Stimulated activated CD8-positive, alpha-beta memory T cell treated with anti-CD3 and anti-CD28 coated beads, Interleukin-15, amount 100 ng/mL, for 48 hours (primary cell): ENCODE results near the gene SNAI3.
A peak's percentile ranks its signal among the peaks of the same experiment; 100 is the strongest.

Source experiments
- DNase-seq, 2 donors: peaks; one replicate each; pipeline ENCODE4 v3.0.0-alpha.2; 2020; ENCODE audit warnings: low read depth in 2 of 2

Gene SNAI3

DNA sequence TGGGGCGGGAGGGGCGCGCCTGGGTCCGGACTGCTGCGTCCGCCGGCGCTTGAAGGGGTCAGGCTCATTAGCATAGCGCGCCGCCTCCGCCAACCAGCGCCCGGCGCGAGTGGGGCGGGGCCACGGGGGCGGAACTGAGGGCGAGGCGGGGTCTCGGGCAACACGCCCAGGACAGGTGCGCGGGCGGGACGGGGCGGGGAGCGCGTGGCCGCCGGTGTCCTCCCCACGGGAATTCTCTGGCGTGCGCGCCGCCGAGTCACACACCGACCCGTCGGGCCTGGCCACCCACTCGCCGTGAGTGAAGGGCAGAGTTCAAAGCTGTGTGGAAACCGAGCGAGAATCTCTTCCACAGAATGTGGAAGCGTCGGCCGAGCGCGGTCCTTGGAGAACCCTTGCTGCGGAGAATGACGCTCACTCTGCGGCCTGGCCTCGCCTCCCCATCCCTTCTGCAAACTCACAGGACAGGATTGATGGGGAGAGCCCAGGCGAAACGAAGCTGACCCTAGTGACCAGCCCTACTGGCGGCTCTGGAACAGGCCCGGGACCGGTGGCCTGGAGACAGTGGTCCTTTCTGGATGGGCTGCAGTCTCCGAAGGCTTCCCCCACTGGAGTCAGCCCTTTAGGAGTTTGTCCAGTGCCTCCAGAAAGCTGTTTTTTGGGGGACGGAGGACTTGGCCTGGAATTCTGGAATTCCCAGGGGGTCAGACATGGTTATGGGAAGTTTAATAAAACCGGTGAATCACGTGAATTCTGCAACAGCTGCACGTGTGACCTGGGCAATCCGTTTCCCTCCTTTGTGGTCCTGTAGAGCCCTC, at the start of gene SNAI3:
SNAI3 (minus strand) TSS at position 69 of the 815 bp plus-strand sequence. CDS start 101 bp downstream, outside the sequence.
- peak; percentile 77 to 82 for DNase-seq

DNA sequence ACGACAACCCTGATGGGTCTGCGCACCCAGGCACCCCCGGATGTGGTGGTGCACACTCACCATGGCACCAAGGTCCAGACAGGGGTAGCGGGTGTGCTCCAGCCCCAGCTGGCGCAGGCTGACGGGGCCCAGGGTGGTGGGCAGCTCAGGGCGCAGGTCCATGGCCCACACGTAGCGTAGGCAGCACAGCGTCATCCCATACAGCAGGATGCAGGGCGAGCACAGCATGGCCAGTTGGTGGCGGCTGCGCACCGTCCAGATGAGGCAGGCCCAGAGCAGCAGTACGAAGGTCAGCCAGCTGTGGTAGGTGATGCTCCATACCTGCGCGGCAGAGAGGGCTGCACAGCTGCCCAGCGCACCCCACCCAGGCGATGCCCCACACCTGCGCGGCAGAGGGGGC, 49.8 kb upstream of the SNAI3 start:
- DNase-seq = no peak

DNA sequence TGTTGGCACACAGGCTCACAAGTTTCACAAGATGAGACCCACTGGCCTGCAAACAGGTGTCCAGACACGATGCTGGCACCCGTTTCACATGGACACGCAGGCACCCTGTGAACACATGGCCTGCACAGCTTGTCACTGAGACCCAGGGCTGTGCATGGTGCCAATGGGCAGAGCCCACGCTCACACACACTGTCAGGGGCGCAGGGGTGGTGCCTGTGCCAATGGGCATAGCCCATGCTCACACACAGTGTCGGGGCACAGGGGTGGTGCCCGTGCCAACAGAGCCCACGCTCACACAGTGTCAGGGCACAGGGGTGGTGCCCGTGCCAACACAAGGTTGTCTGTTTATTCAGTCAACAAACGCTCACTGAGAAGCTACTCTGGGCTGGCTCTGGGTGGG, 49.3 kb upstream of the SNAI3 start:
- no peak for DNase-seq

DNA sequence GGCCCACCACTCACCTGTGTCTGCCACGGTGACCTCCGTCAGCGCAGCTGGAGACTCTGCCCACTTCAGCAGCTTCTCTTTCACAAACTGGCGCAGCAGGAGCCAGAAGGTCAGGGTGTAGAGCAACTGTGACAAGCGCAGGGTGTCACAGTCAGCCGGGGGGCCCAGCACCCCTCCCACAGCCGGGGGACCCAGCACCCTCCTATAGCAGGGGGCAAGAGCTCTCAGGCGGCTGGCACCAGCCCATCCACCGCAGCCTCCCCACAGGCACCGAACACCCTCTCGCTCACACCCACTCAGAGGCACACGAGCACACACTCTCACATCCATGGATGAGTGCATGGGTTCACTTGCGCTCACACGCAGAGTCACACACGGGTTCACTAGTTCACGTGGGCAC, 48.8 kb upstream of the SNAI3 start:
- DNase-seq = no peak

DNA sequence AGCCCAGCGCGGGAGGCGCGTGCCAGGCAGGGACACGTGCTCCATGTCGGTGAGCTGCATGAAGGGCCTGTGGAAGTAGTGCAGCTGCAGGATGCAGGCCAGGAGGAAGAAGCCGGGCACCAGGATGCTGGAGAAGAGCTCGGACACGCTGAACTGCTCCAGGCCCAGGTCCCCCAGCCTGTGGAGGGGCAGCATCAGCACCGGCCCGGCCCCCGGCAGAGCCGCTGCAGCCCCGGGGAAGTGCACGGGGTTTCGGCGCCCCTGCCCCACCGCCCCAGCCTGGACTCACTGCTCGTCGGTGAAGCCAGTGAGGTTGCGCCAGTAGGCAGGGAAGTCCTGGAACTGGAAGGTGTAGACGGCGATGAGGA, 48.0 kb upstream of the SNAI3 start:
- no peak for DNase-seq

DNA sequence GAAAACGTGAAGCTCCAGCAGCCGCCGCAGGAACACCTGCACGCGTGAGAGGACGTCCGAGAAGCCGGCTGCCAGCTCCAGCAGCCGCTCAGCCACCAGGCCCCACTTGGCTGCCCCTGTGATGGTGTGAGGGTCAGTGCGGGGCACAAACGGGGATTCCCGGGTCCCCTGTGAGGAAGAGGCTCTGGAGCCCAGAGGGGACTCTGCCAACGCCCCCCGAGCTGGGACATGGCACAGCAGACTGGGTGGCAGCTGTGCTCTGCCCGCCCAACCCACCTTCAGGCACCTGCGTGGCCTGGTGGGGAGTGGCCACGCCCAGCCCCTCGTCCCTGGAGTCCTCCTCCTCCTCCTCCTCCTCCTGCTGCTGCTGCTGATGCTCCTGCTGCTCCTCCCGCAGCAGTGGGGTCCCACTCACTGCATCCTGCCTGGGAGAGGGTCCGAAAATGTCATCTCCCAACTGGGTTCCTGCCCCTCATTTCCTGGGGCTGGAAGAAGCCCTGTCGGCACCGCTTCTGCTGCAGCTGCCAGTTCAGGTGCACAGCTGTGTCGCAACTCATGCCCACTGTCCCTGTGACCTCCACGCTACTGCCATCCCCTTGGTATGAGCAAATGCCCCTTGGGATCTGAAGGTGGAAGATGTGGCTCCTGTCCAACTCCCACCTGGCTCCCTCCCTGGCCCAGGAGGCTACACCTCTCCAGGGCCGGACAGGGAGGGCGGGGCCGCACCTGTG, 47.5 kb upstream of the SNAI3 start:
- no peak for DNase-seq

DNA sequence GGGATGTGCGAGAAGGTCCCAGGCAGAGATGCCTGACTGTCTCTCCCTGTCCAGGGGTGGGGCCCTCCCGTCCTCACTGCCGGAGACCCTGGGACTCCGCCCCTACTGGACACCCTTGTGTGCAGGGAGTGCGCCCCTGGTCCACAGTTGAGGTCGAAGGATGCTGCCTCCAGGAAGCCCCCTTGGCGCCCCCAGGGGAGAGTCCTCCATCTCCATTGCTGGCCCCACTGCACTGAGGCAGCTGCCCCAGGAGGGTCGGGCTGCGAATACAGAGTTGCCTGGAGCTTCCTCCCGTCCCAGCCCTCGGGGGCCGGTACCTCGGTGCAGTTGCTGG, 46.6 kb upstream of the SNAI3 start:
- DNase-seq = no peak

DNA sequence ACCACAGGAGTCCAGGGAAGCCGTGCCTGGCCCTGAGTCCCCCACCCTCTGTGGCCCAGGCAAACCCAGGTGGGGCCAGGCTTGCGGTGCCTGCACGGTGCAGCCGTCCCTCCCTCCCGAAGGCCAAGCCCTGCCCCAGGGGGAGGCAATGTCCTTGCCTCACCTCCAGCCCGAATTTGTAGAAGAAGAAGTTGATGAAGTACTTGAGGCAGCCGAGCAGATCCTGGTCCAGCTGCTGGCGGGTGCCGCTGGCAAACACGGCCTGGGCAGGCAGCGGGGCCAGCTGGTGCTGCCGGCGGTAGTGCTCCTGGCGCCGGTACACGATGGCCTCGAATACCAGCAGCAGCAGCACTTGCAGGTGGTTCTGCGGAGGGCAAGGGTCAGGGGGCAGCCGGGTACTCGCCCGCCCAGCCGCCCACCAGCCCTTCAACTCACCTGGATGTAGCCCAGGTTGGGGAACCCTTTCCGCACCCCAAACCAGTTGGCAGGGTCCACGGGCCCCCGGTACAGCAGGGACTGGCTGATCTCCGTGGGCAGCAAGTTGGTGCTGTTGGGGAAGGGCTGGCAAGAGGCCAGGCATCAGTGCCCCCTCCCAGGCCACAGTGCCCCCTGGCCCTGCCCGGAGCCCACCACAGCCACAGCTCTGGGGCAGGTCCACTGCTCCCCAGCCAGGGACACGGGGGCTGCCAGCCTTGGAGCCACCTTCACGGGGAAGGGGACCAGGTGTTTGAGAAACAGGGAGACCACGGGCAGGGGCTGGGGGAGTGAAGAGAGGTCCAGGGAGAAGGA, 46.1 kb upstream of the SNAI3 start:
- DNase-seq = no peak

DNA sequence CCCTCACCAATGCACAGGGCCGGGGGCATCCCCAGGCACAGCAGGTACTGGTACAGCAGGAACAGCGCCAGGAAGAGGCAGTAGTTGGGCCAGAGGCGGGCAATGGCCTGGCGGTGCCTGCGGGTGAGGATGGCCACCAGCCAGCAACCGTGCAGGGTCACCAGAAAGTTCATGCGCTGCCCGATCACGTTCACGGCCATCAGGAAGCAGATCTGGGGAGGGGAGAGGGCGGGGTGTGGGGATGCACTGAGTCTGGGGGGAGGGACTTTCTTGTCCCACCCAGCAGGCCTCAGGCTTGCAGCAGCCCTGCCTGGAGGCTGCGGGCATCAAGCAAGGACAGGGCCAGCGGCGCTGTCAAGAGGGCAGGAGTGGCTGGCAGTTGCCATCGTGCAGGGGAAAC, 45.4 kb upstream of the SNAI3 start:
- no peak for DNase-seq

DNA sequence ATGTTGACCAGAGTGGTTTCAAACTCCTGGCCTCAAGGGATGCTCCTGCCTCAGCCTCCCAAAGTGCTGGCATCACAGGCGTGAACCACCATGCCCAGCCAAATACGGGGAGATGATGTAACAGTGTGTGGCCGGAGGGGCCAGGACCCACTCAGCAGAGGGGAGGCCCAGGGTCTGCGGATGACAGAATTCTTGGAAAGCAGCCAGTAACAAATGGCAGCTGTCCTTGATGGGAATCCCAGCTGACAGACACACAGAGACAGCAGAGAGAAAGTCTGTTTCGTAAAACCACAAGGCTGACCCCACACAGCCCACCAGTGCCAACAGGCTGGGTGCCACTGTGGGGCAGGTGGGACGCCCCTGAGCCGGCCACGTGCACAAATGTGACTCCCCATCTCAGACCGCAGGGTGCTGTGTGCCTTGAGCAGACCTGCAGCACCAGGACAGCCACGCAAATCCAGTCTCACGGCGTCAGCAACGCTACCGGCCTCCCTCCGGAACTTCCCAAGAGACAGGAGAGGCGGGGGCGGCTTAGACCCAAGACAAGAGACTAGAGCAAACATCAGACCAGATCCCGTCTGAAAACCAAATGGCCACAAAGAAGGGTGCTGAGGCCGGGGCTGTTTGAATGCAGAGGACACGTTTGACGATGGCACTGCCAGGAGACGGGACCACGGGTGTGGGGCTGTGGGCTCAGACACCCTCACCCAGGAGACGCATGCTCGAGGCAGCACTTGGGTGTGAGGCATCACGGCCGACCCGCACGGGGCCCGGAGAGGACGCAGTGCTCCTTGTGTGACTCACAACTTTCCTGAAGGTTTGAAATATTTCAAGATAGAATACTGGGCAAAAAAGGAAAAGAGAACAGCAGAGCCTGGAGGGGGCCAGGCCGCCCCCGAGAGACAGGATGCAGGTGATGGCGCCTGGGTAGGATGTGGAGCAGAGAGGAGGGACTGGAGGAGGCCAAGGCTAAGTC, 44.6 kb upstream of the SNAI3 start:
- no peak for DNase-seq

DNA sequence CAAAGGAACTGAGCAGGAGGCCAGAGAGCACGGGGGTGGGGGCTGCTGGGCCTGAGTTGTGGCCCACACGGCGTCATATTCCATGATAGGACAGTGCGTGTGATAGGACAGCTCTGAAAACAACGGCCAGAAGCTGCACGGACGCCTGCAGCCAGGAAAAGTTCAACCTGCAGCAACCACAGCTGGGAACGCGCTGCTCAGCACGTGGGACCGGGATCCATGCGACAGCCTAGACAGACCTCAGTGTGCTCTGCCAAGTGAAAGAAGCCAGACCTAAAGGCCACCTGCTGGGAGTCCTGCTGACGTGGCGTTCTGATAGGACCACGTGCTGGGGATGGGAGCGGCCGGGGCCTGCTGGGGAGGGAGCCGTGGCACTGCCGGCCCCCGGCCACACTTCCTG, 41.6 kb upstream of the SNAI3 start:
- DNase-seq = no peak

DNA sequence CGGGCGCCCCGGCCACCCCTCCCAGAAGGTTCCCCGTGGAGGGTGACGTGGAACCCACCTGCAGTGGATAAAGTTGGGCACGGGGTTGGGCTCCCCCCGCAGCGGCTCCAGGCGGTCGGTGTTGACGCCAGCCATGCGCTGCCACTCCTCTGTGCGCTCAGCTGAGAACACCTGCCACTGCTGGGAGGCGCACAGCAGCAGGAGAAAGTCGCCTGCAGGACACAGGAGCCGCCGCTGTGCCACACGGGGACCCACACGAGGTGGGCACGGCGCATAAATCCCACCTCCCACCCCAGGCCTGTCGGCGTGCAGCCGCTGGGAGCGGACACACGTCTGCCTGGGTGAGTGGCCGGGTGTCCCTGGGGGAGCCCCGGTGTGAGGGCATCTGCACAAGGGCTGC, 40.7 kb upstream of the SNAI3 start:
- no peak for DNase-seq

DNA sequence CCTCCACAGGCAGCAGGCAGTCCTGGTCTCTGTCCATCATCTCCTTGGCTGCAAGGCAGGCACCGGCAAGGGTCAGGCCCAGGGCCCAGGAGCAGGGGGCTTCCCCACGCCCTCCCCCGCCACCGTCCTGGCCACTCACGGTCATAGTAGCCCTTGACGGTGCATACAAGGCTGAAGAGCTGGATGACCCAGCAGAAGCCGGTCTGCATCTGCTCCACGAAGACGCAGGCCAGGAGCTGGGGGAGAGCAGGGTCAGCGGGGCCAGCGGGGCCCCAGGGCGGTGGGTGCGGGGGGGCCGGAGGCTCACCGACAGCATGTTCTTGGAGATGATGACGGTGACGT, 40.1 kb upstream of the SNAI3 start:
- DNase-seq = no peak

DNA sequence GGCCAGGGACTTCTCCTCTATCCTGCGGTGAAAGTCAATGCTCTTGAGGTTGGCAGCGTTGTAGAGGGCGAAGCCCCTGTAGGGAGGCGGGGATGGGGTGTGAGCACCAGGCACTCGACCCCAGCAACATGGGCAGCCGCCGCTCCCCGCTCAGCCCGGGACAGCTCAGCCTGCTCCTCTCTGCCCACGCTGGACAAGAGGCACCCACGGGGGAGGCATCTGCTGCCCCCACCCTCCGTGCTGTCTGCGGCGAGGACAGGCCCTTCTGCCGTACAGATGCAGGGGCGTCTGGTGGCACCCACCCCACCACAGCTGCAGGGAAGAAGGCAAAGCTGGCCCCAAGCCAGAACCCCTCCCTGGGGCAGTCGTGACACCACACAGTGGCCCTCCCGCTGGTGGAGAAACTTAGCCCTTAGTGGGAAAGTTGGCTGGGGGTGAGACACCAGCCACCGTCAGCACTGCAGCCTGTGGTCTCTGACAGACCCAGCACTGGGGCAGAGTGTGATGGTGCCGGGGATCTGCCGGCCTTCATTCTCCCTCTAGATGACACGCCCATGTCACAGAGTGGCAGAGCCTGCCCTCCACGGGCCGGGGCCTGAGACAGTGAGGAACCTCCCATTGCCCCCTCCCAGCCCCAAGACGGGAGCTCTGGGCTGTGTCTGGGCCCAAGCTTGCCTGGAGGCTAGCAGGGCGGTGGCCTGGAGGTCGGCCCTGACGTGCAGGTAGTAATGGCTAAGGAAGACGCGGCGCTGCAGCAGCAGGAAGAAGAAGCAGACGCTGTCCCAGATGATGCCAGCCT, 39.5 kb upstream of the SNAI3 start:
- DNase-seq = no peak

DNA sequence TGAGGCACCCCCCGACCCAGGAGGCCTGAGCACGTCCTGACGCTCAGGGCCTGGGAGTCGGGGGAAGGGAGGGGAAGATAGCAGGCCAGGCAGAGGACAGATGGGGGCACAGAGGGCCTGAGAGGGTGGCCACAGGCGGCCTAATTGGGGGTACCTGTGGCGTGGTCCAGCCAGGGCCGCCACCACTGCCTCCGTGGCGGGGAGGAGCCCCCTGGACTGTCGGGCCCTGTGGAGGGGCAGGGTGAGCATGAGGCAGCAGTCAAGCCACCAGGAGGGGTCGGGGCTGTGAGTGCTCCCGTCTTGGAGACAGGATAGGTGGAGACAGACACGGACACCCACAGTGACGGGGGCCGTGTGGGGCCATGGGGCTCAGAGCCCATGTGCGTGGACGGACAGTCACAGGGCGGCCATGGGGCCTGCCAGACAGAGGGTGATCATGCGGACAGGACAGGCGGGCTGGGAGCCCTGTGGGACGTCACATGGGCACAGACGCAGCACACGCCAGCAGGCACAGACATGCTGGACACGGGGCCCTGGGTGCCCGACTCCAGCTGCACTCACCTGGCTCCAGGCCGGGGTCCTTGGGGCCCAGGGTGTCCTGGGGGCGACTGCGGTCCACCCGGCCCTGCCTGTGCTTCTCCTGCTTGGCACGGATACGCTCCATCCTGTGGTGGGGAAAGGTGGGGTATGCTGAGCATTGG, 38.7 kb upstream of the SNAI3 start:
- DNase-seq = no peak

DNA sequence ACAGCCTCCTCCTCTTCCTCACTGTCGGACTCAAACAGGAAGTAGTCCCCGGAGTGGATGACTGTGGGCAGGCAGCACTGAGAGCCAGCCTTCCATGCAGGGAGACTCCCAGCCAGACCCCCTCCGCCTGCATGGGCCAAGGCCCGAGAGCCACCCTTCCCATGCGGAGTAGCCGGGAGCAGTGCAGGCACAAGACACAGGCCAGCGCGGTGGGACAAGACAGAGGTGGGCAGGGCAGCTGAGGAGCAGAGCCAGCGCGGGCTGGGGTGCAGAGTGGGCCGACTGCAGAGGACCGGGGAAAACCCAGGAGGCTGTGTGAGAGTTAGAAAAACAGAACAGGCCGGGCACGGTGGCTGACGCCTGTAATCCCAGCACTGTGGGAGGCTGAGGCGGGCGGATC, 37.6 kb upstream of the SNAI3 start:
- no peak for DNase-seq

DNA sequence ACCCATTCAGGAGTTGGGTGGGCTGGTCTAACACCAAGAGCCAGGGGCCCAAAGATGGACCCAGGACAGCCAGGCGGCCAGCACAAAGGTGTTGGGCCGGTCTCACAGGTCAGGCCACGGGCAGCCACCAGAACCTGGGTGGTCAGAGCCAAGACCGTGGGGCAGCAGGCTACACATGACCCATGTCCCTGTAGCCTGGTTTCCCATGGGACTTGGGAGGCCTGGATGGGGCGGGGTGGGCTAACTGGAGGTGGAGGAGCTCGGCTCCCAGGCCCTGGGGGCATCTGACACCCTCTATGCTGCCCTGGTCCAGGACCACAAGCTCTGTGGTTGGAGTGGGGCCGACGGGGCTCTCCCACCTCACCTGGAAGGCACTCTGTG, 37.2 kb upstream of the SNAI3 start:
- no peak for DNase-seq

DNA sequence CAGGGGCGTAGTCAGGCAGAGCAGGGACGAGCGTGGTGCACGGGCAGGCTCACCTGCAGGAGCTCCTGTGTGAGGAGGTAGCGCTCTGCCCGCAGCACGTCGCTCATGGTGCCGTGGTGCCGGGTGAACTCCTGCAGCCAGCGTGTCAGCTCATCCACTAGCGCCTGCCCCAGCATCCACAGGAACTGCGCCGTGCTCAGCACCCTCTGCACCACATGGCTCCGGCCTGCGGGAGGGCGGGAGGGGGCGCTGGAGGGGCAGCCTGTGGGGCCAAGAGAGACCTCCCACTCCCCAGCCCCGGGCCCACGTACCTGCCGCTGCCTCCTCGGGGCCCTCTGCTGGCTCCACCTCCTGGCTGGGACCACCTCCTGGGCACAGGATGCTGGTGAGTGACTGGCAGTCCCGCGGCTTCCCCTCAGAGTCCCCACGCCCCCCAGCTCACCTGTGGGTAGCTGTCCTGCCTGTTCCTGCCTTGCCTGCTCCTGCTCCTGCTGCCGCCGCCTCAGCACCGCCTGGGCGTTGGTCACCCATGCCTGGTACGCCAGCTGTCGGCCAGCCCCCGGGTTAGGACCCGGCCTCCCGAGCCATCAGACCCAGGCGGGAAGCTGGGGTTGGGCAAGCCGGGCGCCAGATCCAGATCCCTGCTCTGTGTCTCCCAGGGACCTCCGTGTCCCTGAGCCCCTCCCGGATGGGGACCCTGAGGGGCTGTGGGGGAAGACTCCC, 36.6 kb upstream of the SNAI3 start:
- DNase-seq = no peak
